ENCODE measurements around the gene GEMIN7. TPM values are rescaled to one million over a fixed set of nuclear protein-coding genes. Genes with fewer than 3 reads are reported as not detected.

The GEMIN7 gene
- total RNA-seq, 1 donor: 14.8 TPM

DNA sequence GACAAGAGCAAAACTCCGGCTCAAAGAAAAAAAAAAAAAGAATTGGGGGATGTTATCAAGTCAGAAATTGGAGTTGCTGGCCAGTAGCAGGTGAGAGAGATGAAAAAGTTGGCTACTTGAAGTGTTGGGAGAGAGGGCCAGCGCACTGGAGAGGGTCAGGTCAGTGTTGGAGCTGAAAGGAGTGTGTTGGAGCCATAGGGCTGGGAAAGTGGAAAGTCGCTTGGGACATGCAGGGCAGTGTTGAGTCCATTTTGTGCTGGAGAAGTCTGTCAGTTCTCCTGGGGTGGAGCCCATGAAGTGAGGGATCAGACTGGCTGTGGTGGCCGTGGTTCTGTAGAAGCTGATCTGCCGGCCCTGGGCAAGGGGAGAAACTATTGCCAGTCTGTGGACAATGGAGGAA lies 15.6 kb downstream of the GEMIN7 start:
- peaks cover 46% of the 10 kb centered on the region for H3K4me1 ChIP-seq (ENCODE audit: insufficient read depth, low read length)

DNA sequence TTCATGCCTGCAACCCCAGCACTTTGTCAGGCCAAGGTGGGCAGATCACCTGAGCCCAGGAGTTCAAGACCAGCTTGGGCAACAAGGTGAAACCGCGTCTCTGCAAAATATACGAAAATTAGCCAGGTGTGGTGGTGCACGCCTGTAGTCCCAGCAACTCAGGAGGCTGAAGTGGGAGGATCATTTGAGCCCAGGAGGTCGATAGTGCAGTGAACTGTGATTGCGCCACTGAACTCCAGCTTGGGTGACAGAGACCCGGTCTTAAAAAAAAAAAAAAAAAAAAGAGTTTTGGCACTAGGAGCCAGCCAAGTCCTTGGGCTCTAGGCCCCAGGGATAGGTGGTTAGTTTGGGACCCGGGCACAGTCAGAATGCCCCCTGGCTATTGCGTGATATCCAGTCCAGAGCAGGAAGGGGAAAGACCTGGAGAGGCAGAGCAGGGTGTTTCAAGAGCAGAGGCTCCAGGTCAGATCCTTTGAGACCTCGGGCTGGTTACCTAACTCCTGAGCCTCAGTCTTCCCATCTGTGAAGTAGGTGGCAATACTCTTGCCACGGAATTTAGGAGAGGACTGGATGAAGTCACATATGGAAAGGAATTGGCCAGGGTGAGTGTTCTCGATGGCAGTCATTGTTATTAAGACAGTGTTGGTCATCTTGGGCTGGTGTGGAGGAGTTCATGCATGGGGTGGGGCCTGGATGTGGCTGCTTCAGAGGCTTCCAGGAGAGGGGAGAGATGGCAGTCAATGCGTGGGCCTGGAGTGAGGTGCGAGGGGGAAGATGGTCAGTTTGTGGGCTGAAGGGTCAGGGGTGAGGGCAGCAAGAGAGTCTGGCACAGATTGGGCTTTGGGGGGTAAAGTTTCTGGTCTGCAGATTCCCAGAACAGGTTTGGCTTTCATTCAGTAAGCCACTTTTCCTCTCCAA lies 16.7 kb downstream of the GEMIN7 start:
- Histone ChIP-seq H3K36me3 (ENCODE audit: insufficient read depth, low read length) (no peaks in the 10 kb centered on the region), H3K4me3 (ENCODE audit: insufficient read depth, low read length) (no peak overlapping the region), H3K27ac (ENCODE audit: low read depth, low read length) (no peak overlapping the region), H4K20me1 (ENCODE audit: insufficient read depth, low read length) (peaks cover 70% of the 10 kb centered on the region), H3K79me2 (ENCODE audit: insufficient read depth, low read length) (peaks cover 78% of the 10 kb centered on the region), H3K9me3 (ENCODE audit: low read depth, low read length) (no peaks in the 10 kb centered on the region), H2AFZ (ENCODE audit: low read length) (no peak overlapping the region), H3K4me2 (ENCODE audit: insufficient read depth, low read length) (no peak overlapping the region), H3K4me1 (ENCODE audit: insufficient read depth, low read length) (peaks cover 52% of the 10 kb centered on the region), H3K27me3 (ENCODE audit: insufficient read depth, low read length) (no peaks in the 10 kb centered on the region)
- no peak for TF ChIP-seq CTCF (IDR thresholded peaks at IDR 0.05; ENCODE audit: extremely low read depth, low read depth, low read length)
- DNase-seq (ENCODE audit: insufficient read length, low spot score, missing footprints): no peak

More for the DNA sequence above, 15.6 kb downstream of the GEMIN7 start:
- H3K27ac ChIP-seq (ENCODE audit: low read depth, low read length): peak overlapping the region; percentile 5
- H3K9me3 ChIP-seq (ENCODE audit: low read depth, low read length): no peaks in the 10 kb centered on the region
- peak overlapping the region; percentile 97 for H3K4me2 ChIP-seq (ENCODE audit: insufficient read depth, low read length)
- peaks cover 6% of the 10 kb centered on the region for H3K36me3 ChIP-seq (ENCODE audit: insufficient read depth, low read length)
- peak overlapping the region; percentile 37 for H3K4me3 ChIP-seq (ENCODE audit: insufficient read depth, low read length)
- H3K79me2 ChIP-seq (ENCODE audit: insufficient read depth, low read length): peaks cover 71% of the 10 kb centered on the region
- peaks cover 60% of the 10 kb centered on the region for H4K20me1 ChIP-seq (ENCODE audit: insufficient read depth, low read length)
- no peak overlapping the region for H2AFZ ChIP-seq (ENCODE audit: low read length)
- DNase-seq (ENCODE audit: insufficient read length, low spot score, missing footprints): no peak
- no peak for TF ChIP-seq CTCF (IDR thresholded peaks at IDR 0.05; ENCODE audit: extremely low read depth, low read depth, low read length)
- no peaks in the 10 kb centered on the region for H3K27me3 ChIP-seq (ENCODE audit: insufficient read depth, low read length)

DNA sequence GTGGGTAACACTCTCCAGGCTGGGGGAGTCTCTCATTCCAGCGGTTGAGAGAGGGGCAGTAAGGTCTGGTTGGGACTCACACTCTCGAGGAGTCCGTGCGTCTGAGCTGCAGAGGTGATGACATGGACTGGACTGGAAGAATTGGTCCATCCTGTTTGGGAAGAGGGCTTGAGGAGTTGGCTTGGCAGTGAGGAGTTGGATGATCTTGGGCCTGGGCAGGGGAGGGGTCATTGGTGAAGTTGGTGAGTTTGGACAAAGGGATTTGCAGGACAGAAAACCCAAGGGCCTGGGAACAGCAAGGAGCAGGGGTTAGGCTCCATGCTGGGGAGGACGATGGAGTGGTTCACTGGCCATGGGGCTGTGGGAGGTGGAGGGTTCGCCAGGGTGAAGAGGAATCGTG lies 17.6 kb downstream of the GEMIN7 start:
- Histone ChIP-seq H3K27ac (ENCODE audit: low read depth, low read length) (peak overlapping the region; percentile 94), H3K4me2 (ENCODE audit: insufficient read depth, low read length) (no peak overlapping the region), H4K20me1 (ENCODE audit: insufficient read depth, low read length) (peaks cover 80% of the 10 kb centered on the region), H3K79me2 (ENCODE audit: insufficient read depth, low read length) (peaks cover 87% of the 10 kb centered on the region), H3K4me3 (ENCODE audit: insufficient read depth, low read length) (no peak overlapping the region), H3K27me3 (ENCODE audit: insufficient read depth, low read length) (no peaks in the 10 kb centered on the region), H3K4me1 (ENCODE audit: insufficient read depth, low read length) (peaks cover 49% of the 10 kb centered on the region), H3K36me3 (ENCODE audit: insufficient read depth, low read length) (no peaks in the 10 kb centered on the region), H3K9me3 (ENCODE audit: low read depth, low read length) (no peaks in the 10 kb centered on the region), H2AFZ (ENCODE audit: low read length) (no peak overlapping the region)
- no peak for TF ChIP-seq CTCF (IDR thresholded peaks at IDR 0.05; ENCODE audit: extremely low read depth, low read depth, low read length)
- DNase-seq (ENCODE audit: insufficient read length, low spot score, missing footprints): no peak

GRCh38 chr19:45097450-45097775 lies 18.4 kb downstream of the GEMIN7 start:
- Histone ChIP-seq H3K27ac (ENCODE audit: low read depth, low read length) (peak overlapping the region; percentile 94), H3K4me2 (ENCODE audit: insufficient read depth, low read length) (no peak overlapping the region)

More at GRCh38 chr19:45097450-45097775, 18.4 kb downstream of the GEMIN7 start:
- Histone ChIP-seq H3K4me3 (ENCODE audit: insufficient read depth, low read length) (no peak overlapping the region), H3K4me1 (ENCODE audit: insufficient read depth, low read length) (peaks cover 45% of the 10 kb centered on the region), H4K20me1 (ENCODE audit: insufficient read depth, low read length) (peaks cover 86% of the 10 kb centered on the region), H3K27me3 (ENCODE audit: insufficient read depth, low read length) (no peaks in the 10 kb centered on the region), H3K79me2 (ENCODE audit: insufficient read depth, low read length) (peaks cover 94% of the 10 kb centered on the region), H3K9me3 (ENCODE audit: low read depth, low read length) (no peaks in the 10 kb centered on the region), H2AFZ (ENCODE audit: low read length) (no peak overlapping the region), H3K36me3 (ENCODE audit: insufficient read depth, low read length) (no peaks in the 10 kb centered on the region)
- TF ChIP-seq CTCF (IDR thresholded peaks at IDR 0.05; ENCODE audit: extremely low read depth, low read depth, low read length): no peak
- no peak for DNase-seq (ENCODE audit: insufficient read length, low spot score, missing footprints)

Data from osteoblast (primary cell).